Sigmoid colon (tissue), 7 donors: ENCODE measurements around the gene STARD3NL. TPM values are rescaled to one million over a fixed set of nuclear protein-coding genes. Genes with fewer than 3 reads are reported as not detected.
"Not testable (repeated sequence)": the region's sequence is repeated elsewhere in the genome, so short reads cannot be mapped to it uniquely, and the experiment has no call there.

Experiments
- DNase-seq: peaks from one replicate; pipeline ENCODE4 v3.0.0-alpha.2; 2019
- H3K27ac ChIP-seq, 4 donors: fragments of 200-600 bp; sonication (generic); one replicate each; pipeline ENCODE4 v1.5.1; 2016 to 2019; ENCODE audit warnings: mild to moderate bottlenecking in 1 of 4
- H3K27me3 ChIP-seq, 3 donors: fragments of 200-600 bp; sonication (generic); one replicate each; pipeline ENCODE4 v1.5.1; 2019; ENCODE audit warnings: mild to moderate bottlenecking in 1 of 3
- H3K36me3 ChIP-seq, 4 donors: fragments of 200-600 bp; sonication (generic); one replicate each; pipeline ENCODE4 v1.5.1; 2016 to 2019
- H3K4me1 ChIP-seq, 4 donors: fragments of 200-600 bp; sonication (generic); one replicate each; pipeline ENCODE4 v1.5.1; 2017 to 2019
- H3K4me3 ChIP-seq, 4 donors: fragments of 200-600 bp; sonication (generic); one replicate each; pipeline ENCODE4 v1.5.1; 2017 to 2019; ENCODE audit warnings: mild to moderate bottlenecking in 2 of 4, moderate library complexity in 1 of 4
- H3K9me3 ChIP-seq, 4 donors: fragments of 200-600 bp in 3 of 4; sonication (generic) in 3 of 4; one replicate each; pipeline versions ENCODE4 v1.5.1 to v1.6.1; 2013 to 2019
- EP300 ChIP-seq, 4 donors: sonication (generic); formaldehyde crosslinking; IDR thresholded peaks; one replicate each; pipeline ENCODE4 v1.6.1; 2017; ENCODE audit warnings: antibody characterized with exemption in 4 of 4
- POLR2A ChIP-seq, 2 donors: fragments of 450-650 bp; IDR thresholded peaks; one replicate each; pipeline ENCODE4 v1.6.1; 2016; ENCODE audit warnings: antibody characterized with exemption in 2 of 2, mild to moderate bottlenecking in 2 of 2, moderate library complexity in 2 of 2
- POLR2AphosphoS5 ChIP-seq, 4 donors: sonication (generic); formaldehyde crosslinking; IDR thresholded peaks; one replicate each; pipeline ENCODE4 v1.6.1; 2017; ENCODE audit warnings: antibody characterized with exemption in 4 of 4
- WGBS, 2 donors: extraction: QIAGEN DNeasy Blood & Tissue Kit; methylation state at CpG; one replicate each; pipeline ENCODE4 v1.1.7; 2013; 5-methylcytosine and 5-hydroxymethylcytosine counted together
- intact Hi-C: fragments of 100-400 bp; cut with DNase I; formaldehyde crosslinking; loops from one replicate; pipeline ENCODE4 v1.15.1; 2023
- polyA plus RNA-seq, 3 donors: library from polyadenylated mRNA; stranded (reverse); fragments of 200-250 nt; gene quantifications; one replicate each; pipeline ENCODE4 v1.2.3, GENCODE V29; 2013
- total RNA-seq, 4 donors: library from RNA; depleted of rRNA; stranded (reverse); fragments of >200 nt; gene quantifications; one replicate each; pipeline ENCODE4 v1.1.0, GENCODE V29; 2016
- TF ChIP-seq, protein P1 (sequence below), 4 experiments: fragments of 450-650 bp in 3 of 4; fragments of 200-600 bp in 1 of 4; IDR thresholded peaks; one replicate each; pipeline ENCODE4 v1.5.1; 2016 to 2019; ENCODE audit warnings: antibody characterized with exemption in 4 of 4, mild to moderate bottlenecking in 3 of 4, moderate library complexity in 2 of 4
- donor health status: healthy with polysubstance abuse.
- donor health status: Bipolar disorder and iron deficiency.
- donor health status: healthy.

The STARD3NL gene
- total and polyA plus RNA-seq, 7 donors, result 26.3 to 67.6 (median 36.0) TPM

GRCh38 chr7:38241071-38241470 is 63.0 kb downstream of the STARD3NL start:
- Histone ChIP-seq H3K27ac (no peak overlapping the region), H3K4me3 (no peak overlapping the region), H3K36me3 (no peaks in the 10 kb centered on the region), H3K9me3 (no peaks in the 10 kb centered on the region), H3K4me1 (no peaks in the 10 kb centered on the region), H3K27me3 (no peaks in the 10 kb centered on the region)
- TF ChIP-seq EP300 (IDR thresholded peaks at IDR 0.05) (no peak), POLR2AphosphoS5 (IDR thresholded peaks at IDR 0.05) (no peak), POLR2A (IDR thresholded peaks at IDR 0.05) (no peak)
- TF ChIP-seq, protein P1, sequence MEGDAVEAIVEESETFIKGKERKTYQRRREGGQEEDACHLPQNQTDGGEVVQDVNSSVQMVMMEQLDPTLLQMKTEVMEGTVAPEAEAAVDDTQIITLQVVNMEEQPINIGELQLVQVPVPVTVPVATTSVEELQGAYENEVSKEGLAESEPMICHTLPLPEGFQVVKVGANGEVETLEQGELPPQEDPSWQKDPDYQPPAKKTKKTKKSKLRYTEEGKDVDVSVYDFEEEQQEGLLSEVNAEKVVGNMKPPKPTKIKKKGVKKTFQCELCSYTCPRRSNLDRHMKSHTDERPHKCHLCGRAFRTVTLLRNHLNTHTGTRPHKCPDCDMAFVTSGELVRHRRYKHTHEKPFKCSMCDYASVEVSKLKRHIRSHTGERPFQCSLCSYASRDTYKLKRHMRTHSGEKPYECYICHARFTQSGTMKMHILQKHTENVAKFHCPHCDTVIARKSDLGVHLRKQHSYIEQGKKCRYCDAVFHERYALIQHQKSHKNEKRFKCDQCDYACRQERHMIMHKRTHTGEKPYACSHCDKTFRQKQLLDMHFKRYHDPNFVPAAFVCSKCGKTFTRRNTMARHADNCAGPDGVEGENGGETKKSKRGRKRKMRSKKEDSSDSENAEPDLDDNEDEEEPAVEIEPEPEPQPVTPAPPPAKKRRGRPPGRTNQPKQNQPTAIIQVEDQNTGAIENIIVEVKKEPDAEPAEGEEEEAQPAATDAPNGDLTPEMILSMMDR (IDR thresholded peaks at IDR 0.05), result no peak
- intact Hi-C loops, result no loop called here
- DNase-seq, result no peak
- 50 to 58% methylated on average over 3 of the region's 3 CpGs for WGBS, 2 donors

- no peak overlapping the region for H3K27ac ChIP-seq
- no peak overlapping the region for H3K4me3 ChIP-seq
- H3K36me3 ChIP-seq, result no peaks in the 10 kb centered on the region
- intact Hi-C loops, result no loop called here
- DNase-seq, result no peak
- H3K27me3 ChIP-seq, result no peaks in the 10 kb centered on the region
- WGBS, 2 donors, result 80 to 85% methylated on average over 6 of the region's 6 CpGs
- no peak for TF ChIP-seq EP300 (IDR thresholded peaks at IDR 0.05)
- TF ChIP-seq POLR2AphosphoS5 (IDR thresholded peaks at IDR 0.05), result no peak
- TF ChIP-seq, protein P1 (IDR thresholded peaks at IDR 0.05), result no peak
- no peak for TF ChIP-seq POLR2A (IDR thresholded peaks at IDR 0.05)
- no peaks in the 10 kb centered on the region for H3K9me3 ChIP-seq
- no peaks in the 10 kb centered on the region for H3K4me1 ChIP-seq
Observed at GRCh38 chr7:38242814-38243213, 64.8 kb downstream of the STARD3NL start.

DNA sequence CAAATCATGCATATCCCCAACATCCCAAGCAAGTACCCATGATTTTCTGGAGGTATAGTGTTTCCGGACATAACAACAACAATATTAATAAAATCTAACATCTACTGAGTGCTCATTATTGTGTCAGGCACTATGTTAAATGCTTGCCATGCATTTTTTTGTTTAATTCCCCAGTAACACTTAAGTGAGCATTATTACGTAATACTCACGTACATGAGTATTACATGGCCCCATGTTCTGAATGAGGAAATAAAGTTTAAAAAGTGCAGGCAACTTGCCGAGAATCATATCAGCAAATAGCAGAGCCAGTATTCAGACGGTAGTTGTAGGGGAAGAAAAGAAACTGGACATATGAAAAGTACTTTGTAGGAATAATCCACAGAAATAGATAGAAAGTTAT is 65.3 kb downstream of the STARD3NL start:
- DNase-seq, intact Hi-C loops, H3K27ac ChIP-seq, H3K27me3 ChIP-seq, H3K4me1 ChIP-seq, H3K9me3 ChIP-seq, H3K36me3 ChIP-seq, H3K4me3 ChIP-seq: not testable (repeated sequence)
- peak in 1 of 4 donors; percentile 16 for TF ChIP-seq POLR2AphosphoS5 (IDR thresholded peaks at IDR 0.05)
- WGBS, 2 donors, result 30 to 56% methylated on average over 5 of the region's 5 CpGs

DNA sequence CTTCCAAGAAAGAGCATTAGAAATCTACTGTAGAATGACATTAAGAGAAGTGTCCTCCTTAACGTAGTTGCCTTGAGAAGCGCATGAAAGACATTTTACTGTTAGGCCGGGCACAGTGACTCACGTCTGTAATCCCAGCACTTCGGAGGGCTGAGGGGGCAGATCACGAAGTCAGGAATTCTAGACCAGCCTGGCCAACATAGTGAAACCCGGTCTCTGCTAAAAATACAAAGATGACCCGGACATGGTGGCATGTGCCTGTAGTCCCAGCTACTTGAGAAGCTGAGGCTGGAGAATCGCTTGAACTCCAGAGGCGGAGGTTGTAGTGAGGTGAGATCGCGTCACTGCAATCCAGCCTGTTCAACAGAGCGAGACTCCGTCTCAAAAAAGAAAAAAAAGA is 66.5 kb downstream of the STARD3NL start:
- TF ChIP-seq POLR2AphosphoS5 (IDR thresholded peaks at IDR 0.05) (no peak), EP300 (IDR thresholded peaks at IDR 0.05) (no peak), POLR2A (IDR thresholded peaks at IDR 0.05) (no peak)
- TF ChIP-seq, protein P1 (IDR thresholded peaks at IDR 0.05), result no peak
- intact Hi-C loops, result no loop called here
- 88 to 93% methylated on average over 14 of the region's 14 CpGs for WGBS, 2 donors
- DNase-seq, result no peak
- H3K4me1 ChIP-seq, result no peaks in the 10 kb centered on the region
- no peak overlapping the region for H3K4me3 ChIP-seq
- H3K9me3 ChIP-seq, result no peaks in the 10 kb centered on the region
- no peaks in the 10 kb centered on the region for H3K27me3 ChIP-seq
- H3K27ac ChIP-seq, result no peak overlapping the region
- no peaks in the 10 kb centered on the region for H3K36me3 ChIP-seq

- H3K27me3 ChIP-seq, result no peaks in the 10 kb centered on the region
- H3K4me1 ChIP-seq, result no peaks in the 10 kb centered on the region
- H3K27ac ChIP-seq, result no peak overlapping the region
- DNase-seq, result no peak
- WGBS, 2 donors, result 61 to 66% methylated on average over 3 of the region's 3 CpGs
- H3K4me3 ChIP-seq, result no peak overlapping the region
- H3K36me3 ChIP-seq, result no peaks in the 10 kb centered on the region
- no peaks in the 10 kb centered on the region for H3K9me3 ChIP-seq
- TF ChIP-seq POLR2A (IDR thresholded peaks at IDR 0.05) (no peak), EP300 (IDR thresholded peaks at IDR 0.05) (no peak), POLR2AphosphoS5 (IDR thresholded peaks at IDR 0.05) (no peak)
- TF ChIP-seq, protein P1 (IDR thresholded peaks at IDR 0.05), result no peak
- intact Hi-C loops, result no loop called here
Observed at GRCh38 chr7:38245409-38245977, 67.4 kb downstream of the STARD3NL start.
